Breast epithelium (tissue), 4 donors: Measurements from ENCODE around the gene KCTD2. TPM values are rescaled to one million over a fixed set of nuclear protein-coding genes. Genes with fewer than 3 reads are reported as not detected.

Source experiments
- DNase-seq, 2 donors: peaks; one replicate each; pipeline ENCODE4 v3.0.0-alpha.2; 2019; ENCODE audit warnings: low spot score in 2 of 2
- H3K27ac ChIP-seq, 2 donors: fragments of 200-600 bp; sonication (generic) in 1 of 2; one replicate each; pipeline ENCODE4 v1.5.1; 2016 to 2019; ENCODE audit warnings: mild to moderate bottlenecking in 1 of 2
- H3K27me3 ChIP-seq, 2 donors: fragments of 200-600 bp; sonication (generic) in 1 of 2; one replicate each; pipeline versions ENCODE4 v1.5.1 to v1.6.0; 2017 to 2019; ENCODE audit warnings: control low read depth in 1 of 2, mild to moderate bottlenecking in 1 of 2
- H3K36me3 ChIP-seq: fragments of 200-600 bp; one replicate; pipeline ENCODE4 v1.5.1; 2019
- H3K4me1 ChIP-seq, 2 donors: fragments of 200-600 bp; sonication (generic); one replicate each; pipeline ENCODE4 v1.5.1; 2016 to 2019; ENCODE audit warnings: control low read depth in 1 of 2
- H3K4me3 ChIP-seq, 3 donors: fragments of 200-600 bp; sonication (generic); 1 replicate in 2 of 3; 2 replicates in 1 of 3; pipeline ENCODE4 v1.5.1; 2016 to 2019; ENCODE audit warnings: mild to moderate bottlenecking in 3 of 3, moderate library complexity in 2 of 3
- H3K9me3 ChIP-seq, 2 donors: fragments of 200-600 bp; sonication (generic) in 1 of 2; one replicate each; pipeline ENCODE4 v1.5.1; 2016 to 2019; ENCODE audit warnings: control low read depth in 1 of 2
- CTCF ChIP-seq, 3 donors: fragments of 450-650 bp; IDR thresholded peaks; one replicate each; pipeline ENCODE4 v1.5.1; 2016 to 2017; ENCODE audit warnings: antibody characterized with exemption in 3 of 3, mild to moderate bottlenecking in 3 of 3, moderate library complexity in 3 of 3
- POLR2A ChIP-seq: fragments of 450-650 bp; IDR thresholded peaks from one replicate; pipeline ENCODE4 v1.6.1; 2016; ENCODE audit warnings: antibody characterized with exemption, mild to moderate bottlenecking, moderate library complexity
- POLR2AphosphoS5 ChIP-seq, 3 donors: sonication (generic); formaldehyde crosslinking; IDR thresholded peaks; one replicate each; pipeline ENCODE4 v1.6.1; 2017; ENCODE audit warnings: antibody characterized with exemption in 3 of 3
- intact Hi-C: fragments of 100-400 bp; cut with DNase I; formaldehyde crosslinking; loops from one replicate; pipeline ENCODE4 v1.15.1; 2023; ENCODE audit warnings: low total_unique reads
- total RNA-seq, 3 donors: library from RNA; depleted of rRNA; stranded (reverse); fragments of >200 nt; gene quantifications; one replicate each; pipeline ENCODE4 v1.1.0, GENCODE V29; 2016

Gene KCTD2
- total RNA-seq, 3 donors from 2014 or later = 23.5 to 28.4 (median 24.6) TPM

- Histone ChIP-seq H3K27ac (peak overlapping the region; percentile 74 to 91), H3K4me1 (peaks cover 23 to 31% of the 10 kb centered on the region in 2 donors), H3K4me3 (no peak overlapping the region), H3K36me3 (no peaks in the 10 kb centered on the region), H3K9me3 (no peaks in the 10 kb centered on the region), H3K27me3 (no peaks in the 10 kb centered on the region)
- no peak for TF ChIP-seq POLR2A
- TF ChIP-seq CTCF (IDR thresholded peaks at IDR 0.05) = no peak
- TF ChIP-seq POLR2AphosphoS5 (IDR thresholded peaks at IDR 0.05) = no peak
- intact Hi-C loops = no loop called here
- no peak for DNase-seq
These were observed 47.9 kb downstream of the KCTD2 start for GRCh38 chr17:75094871-75095399.

GRCh38 chr17:75096082-75096625, 49.1 kb downstream of the KCTD2 start:
- H3K36me3 ChIP-seq = no peaks in the 10 kb centered on the region
- intact Hi-C loops = no loop called here
- H3K4me1 ChIP-seq = peaks cover 19 to 25% of the 10 kb centered on the region in 2 donors
- peak; percentile 26 to 49 (median 38) for TF ChIP-seq POLR2AphosphoS5 (IDR thresholded peaks at IDR 0.05)
- TF ChIP-seq POLR2A = no peak
- no peaks in the 10 kb centered on the region for H3K9me3 ChIP-seq
- H3K27me3 ChIP-seq = no peaks in the 10 kb centered on the region
- peak; percentile 83 to 89 for DNase-seq
- no peak overlapping the region for H3K4me3 ChIP-seq
- peak overlapping the region; percentile 71 to 91 for H3K27ac ChIP-seq

DNA sequence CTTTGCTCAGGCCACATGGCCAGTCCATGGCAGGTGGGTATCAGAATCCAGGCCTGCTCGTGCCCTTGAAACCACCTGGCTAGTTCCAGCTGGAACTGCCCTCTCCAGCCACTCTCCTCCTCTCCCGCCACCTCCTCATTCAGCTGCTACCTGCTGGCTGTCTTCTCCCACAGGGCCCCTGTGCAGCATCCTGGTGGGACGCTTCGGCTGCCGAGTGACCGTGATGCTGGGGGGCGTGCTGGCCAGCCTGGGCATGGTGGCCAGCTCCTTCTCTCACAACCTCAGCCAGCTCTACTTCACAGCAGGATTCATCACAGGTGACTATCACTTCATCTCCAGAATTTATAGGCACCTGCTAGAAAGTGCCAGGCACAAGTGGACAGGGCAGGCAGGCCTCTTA, 50.8 kb downstream of the KCTD2 start:
- H3K27ac ChIP-seq = no peak overlapping the region
- TF ChIP-seq CTCF (IDR thresholded peaks at IDR 0.05) = no peak
- no peak for TF ChIP-seq POLR2A
- no peak for TF ChIP-seq POLR2AphosphoS5 (IDR thresholded peaks at IDR 0.05)
- no peak overlapping the region for H3K4me3 ChIP-seq
- H3K36me3 ChIP-seq = no peaks in the 10 kb centered on the region
- no peaks in the 10 kb centered on the region for H3K27me3 ChIP-seq
- H3K9me3 ChIP-seq = no peaks in the 10 kb centered on the region
- peaks cover 13% of the 10 kb centered on the region in 2 donors for H3K4me1 ChIP-seq
- DNase-seq = no peak
- intact Hi-C loops = no loop called here

DNA sequence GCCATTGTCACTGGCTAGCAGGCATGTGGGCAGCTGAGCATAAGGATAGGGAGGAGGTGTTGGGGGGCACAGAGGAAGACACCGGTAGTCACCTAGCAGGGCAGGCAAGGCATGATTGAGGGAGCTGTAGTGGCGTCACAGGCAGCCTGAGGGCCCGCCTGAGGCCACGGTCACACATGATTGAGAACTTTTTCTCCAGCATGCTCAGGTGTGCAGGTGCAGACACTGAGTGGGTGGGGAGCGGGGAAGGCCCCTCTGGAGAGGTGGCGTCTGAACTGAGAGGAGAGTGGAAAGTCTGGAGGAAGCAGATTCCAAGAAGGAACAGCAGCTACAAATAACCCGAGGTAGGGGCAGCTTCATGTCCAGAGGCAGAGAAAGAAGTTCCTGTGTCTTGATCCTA, 51.8 kb downstream of the KCTD2 start:
- Histone ChIP-seq H3K9me3 (no peaks in the 10 kb centered on the region), H3K4me1 (peaks cover 3 to 5% of the 10 kb centered on the region in 2 donors), H3K4me3 (no peak overlapping the region), H3K27ac (no peak overlapping the region), H3K27me3 (no peaks in the 10 kb centered on the region), H3K36me3 (no peaks in the 10 kb centered on the region)
- intact Hi-C loops = no loop called here
- TF ChIP-seq POLR2A (no peak), POLR2AphosphoS5 (IDR thresholded peaks at IDR 0.05) (no peak), CTCF (IDR thresholded peaks at IDR 0.05) (no peak)
- no peak for DNase-seq

DNA sequence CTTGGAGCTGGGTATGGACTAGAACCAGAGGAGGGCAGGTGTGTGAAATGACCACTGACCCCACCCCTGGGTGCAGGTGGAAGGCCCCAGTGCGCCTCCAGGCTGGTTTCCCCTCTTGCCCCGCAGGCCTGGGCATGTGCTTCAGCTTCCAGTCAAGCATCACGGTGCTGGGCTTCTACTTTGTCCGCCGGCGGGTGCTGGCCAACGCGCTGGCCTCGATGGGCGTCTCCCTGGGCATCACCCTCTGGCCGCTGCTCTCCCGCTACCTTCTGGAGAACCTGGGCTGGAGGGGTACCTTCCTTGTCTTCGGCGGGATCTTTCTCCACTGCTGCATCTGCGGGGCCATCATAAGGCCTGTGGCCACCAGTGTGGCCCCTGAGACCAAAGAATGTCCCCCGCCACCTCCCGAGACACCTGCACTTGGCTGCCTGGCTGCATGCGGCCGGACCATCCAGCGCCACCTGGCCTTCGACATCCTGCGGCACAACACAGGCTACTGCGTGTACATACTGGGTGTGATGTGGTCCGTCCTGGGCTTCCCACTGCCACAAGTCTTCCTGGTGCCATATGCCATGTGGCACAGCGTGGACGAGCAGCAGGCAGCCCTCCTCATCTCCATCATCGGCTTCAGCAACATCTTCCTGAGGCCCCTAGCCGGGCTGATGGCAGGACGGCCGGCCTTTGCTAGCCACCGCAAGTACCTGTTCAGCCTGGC, 53.0 kb downstream of the KCTD2 start:
- TF ChIP-seq POLR2A (no peak), POLR2AphosphoS5 (IDR thresholded peaks at IDR 0.05) (no peak), CTCF (IDR thresholded peaks at IDR 0.05) (no peak)
- Histone ChIP-seq H3K9me3 (no peaks in the 10 kb centered on the region), H3K36me3 (no peaks in the 10 kb centered on the region), H3K4me1 (no peaks in the 10 kb centered on the region), H3K27me3 (no peaks in the 10 kb centered on the region), H3K27ac (no peak overlapping the region), H3K4me3 (no peak overlapping the region)
- DNase-seq = no peak
- intact Hi-C loops = no loop called here
